IMR-90 (cell line): ENCODE data around the gene MPP2. TPM values are rescaled to one million over a fixed set of nuclear protein-coding genes. Genes with fewer than 3 reads are reported as not detected.

Experiments used
- ATAC-seq: fragments of 200-7000 bp; cut with Tn5 transposase; 2 replicates; pipeline ENCODE4 v1.9.1; 2020; ENCODE audit warnings: low read depth, mild to moderate bottlenecking, moderate library complexity
- BruUV-seq: library from RNA; stranded (reverse); fragments of 400-500 nt; replicated peaks from 2 replicates; lab custom pipeline; 2021; lab: Mats Ljungman, UMichigan
- CTCF ChIA-PET: fragments of 300-600 bp; formaldehyde crosslinking; extraction: SDS; loops from one replicate; lab custom pipeline; 2021; ENCODE audit warnings: antibody characterized with exemption; lab: Yijun Ruan, JAX
- POLR2A ChIA-PET: fragments of 300-600 bp; sonication (Branson Sonifier 250); formaldehyde crosslinking; loops from one replicate; lab custom pipeline; 2022; ENCODE audit warnings: antibody characterized with exemption; ENCODE audit not compliant: unreplicated experiment; lab: Charles Lee
- DNase-seq: peaks from one replicate; pipeline ENCODE4 v3.0.0; 2013
- H2AFZ ChIP-seq: replicated peaks from 2 replicates; pipeline ENCODE3; 2013; ENCODE audit warnings: low read length, mild to moderate bottlenecking; ENCODE audit not compliant: poor library complexity
- H2AK5ac ChIP-seq: 2 replicates; pipeline ENCODE4 v1.6.1; 2013; ENCODE audit warnings: low read depth, low read length, inconsistent platforms
- H2AK9ac ChIP-seq: replicated peaks from 2 replicates; pipeline ENCODE3; 2013; ENCODE audit warnings: mild to moderate bottlenecking, low read depth, low read length, moderate library complexity; ENCODE audit not compliant: poor library complexity
- H2BK120ac ChIP-seq: 2 replicates; pipeline ENCODE4 v1.6.1; 2013; ENCODE audit warnings: low read depth, low read length, inconsistent platforms
- H2BK15ac ChIP-seq: 3 replicates; pipeline ENCODE4 v1.6.1; 2013; ENCODE audit warnings: low read depth, low read length, inconsistent platforms
- H2BK20ac ChIP-seq: 2 replicates; pipeline ENCODE4 v1.6.1; 2013; ENCODE audit warnings: low read depth, mild to moderate bottlenecking, inconsistent platforms, low read length, moderate library complexity
- H2BK5ac ChIP-seq: 2 replicates; pipeline ENCODE4 v1.6.1; 2013; ENCODE audit warnings: mild to moderate bottlenecking, low read depth, low read length, inconsistent platforms; ENCODE audit not compliant: poor library complexity, severe bottlenecking
- H3K14ac ChIP-seq: replicated peaks from 2 replicates; pipeline ENCODE4 v1.6.1; 2013; ENCODE audit warnings: low read depth, low read length, inconsistent platforms
- H3K18ac ChIP-seq: 2 replicates; pipeline ENCODE4 v1.6.1; 2013; ENCODE audit warnings: low read depth, low read length, control low read depth
- H3K23ac ChIP-seq: 2 replicates; pipeline ENCODE4 v1.6.1; 2013; ENCODE audit warnings: low read depth, low read length, inconsistent platforms
- H3K27ac ChIP-seq: 2 replicates; pipeline ENCODE4 v1.5.1; 2013; ENCODE audit warnings: mild to moderate bottlenecking, control low read depth, low read length; ENCODE audit not compliant: insufficient read depth
- H3K27me3 ChIP-seq: 2 replicates; pipeline ENCODE4 v1.6.1; 2013; ENCODE audit warnings: low read length; ENCODE audit not compliant: control insufficient read depth, insufficient read depth
- H3K36me3 ChIP-seq: 2 replicates; pipeline ENCODE4 v1.6.1; 2013; ENCODE audit warnings: low read length, mixed read lengths; ENCODE audit not compliant: control insufficient read depth, insufficient read depth
- H3K4ac ChIP-seq: 2 replicates; pipeline ENCODE4 v1.6.1; 2013; ENCODE audit warnings: low read depth, low read length, inconsistent platforms
- H3K4me1 ChIP-seq: 2 replicates; pipeline ENCODE4 v1.6.1; 2013; ENCODE audit warnings: low read length, mixed read lengths; ENCODE audit not compliant: control insufficient read depth, insufficient read depth
- H3K4me2 ChIP-seq: 2 replicates; pipeline ENCODE4 v1.6.1; 2013; ENCODE audit warnings: low read depth, mild to moderate bottlenecking, control low read depth, low read length, moderate library complexity
- H3K4me3 ChIP-seq: 2 replicates; pipeline ENCODE4 v1.5.1; 2013; ENCODE audit warnings: low read depth, mild to moderate bottlenecking, control low read depth, low read length, moderate library complexity; ENCODE audit not compliant: insufficient read depth
- H3K56ac ChIP-seq: 2 replicates; pipeline ENCODE4 v1.6.1; 2013; ENCODE audit warnings: low read length, inconsistent platforms; ENCODE audit not compliant: insufficient read depth; ENCODE audit errors: extremely low read depth
- H3K79me1 ChIP-seq, 2 experiments: 2 replicates each; pipeline ENCODE4 v1.6.1; 2013; ENCODE audit warnings: low read length in 2 of 2, inconsistent platforms in 1 of 2, low read depth in 1 of 2
- H3K9ac ChIP-seq: 2 replicates; pipeline ENCODE4 v1.6.1; 2013; ENCODE audit warnings: low read depth, low read length, control low read depth
- H3K9me1 ChIP-seq: 2 replicates; pipeline ENCODE4 v1.6.1; 2013; ENCODE audit warnings: low read length, inconsistent platforms; ENCODE audit not compliant: insufficient read depth
- H3K9me3 ChIP-seq: 2 replicates; pipeline ENCODE4 v1.6.1; 2013; ENCODE audit warnings: low read length; ENCODE audit not compliant: control insufficient read depth, insufficient read depth
- H4K20me1 ChIP-seq: 2 replicates; pipeline ENCODE4 v1.6.1; 2013; ENCODE audit warnings: low read length, inconsistent platforms; ENCODE audit not compliant: insufficient read depth
- H4K5ac ChIP-seq: 2 replicates; pipeline ENCODE4 v1.6.1; 2013; ENCODE audit warnings: mild to moderate bottlenecking, low read depth, low read length, control low read depth
- H4K8ac ChIP-seq, 2 experiments: 2 replicates each; pipeline ENCODE4 v1.6.1; 2013; ENCODE audit warnings: low read depth in 2 of 2, low read length in 2 of 2, control low read depth in 1 of 2, inconsistent platforms in 1 of 2
- H4K91ac ChIP-seq: 2 replicates; pipeline ENCODE4 v1.6.1; 2013; ENCODE audit warnings: low read depth, low read length, inconsistent platforms; ENCODE audit not compliant: insufficient read depth
- CEBPB ChIP-seq: IDR thresholded peaks from 2 replicates; pipeline ENCODE4 v1.6.1; 2012; ENCODE audit warnings: low read depth, low read length, improper control_type of control experiment
- FOS ChIP-seq: fragments of 150-350 bp; IDR thresholded peaks from 2 replicates; pipeline ENCODE4 v1.6.1; 2016; ENCODE audit warnings: low read depth, low read length
- MAFK ChIP-seq: IDR thresholded peaks from 2 replicates; pipeline ENCODE4 v1.6.1; 2012; ENCODE audit warnings: low read depth, low read length, improper control_type of control experiment
- MAZ ChIP-seq: IDR thresholded peaks from 2 replicates; pipeline ENCODE4 v1.6.1; 2012; ENCODE audit warnings: low read depth, mild to moderate bottlenecking, low read length, improper control_type of control experiment, moderate library complexity, borderline replicate concordance
- RAD21 ChIP-seq: IDR thresholded peaks from 2 replicates; pipeline ENCODE4 v1.6.1; 2012; ENCODE audit warnings: low read length, improper control_type of control experiment
- RFX5 ChIP-seq: IDR thresholded peaks from 2 replicates; pipeline ENCODE4 v1.8.0; 2012; ENCODE audit warnings: low read depth, mild to moderate bottlenecking, low read length, moderate library complexity
- SMC3 ChIP-seq: fragments of 150-350 bp; IDR thresholded peaks from 2 replicates; pipeline ENCODE4 v1.6.1; 2016; ENCODE audit warnings: low read depth, mild to moderate bottlenecking, antibody characterized with exemption, low read length, moderate library complexity
- WGBS, 2 experiments: methylation state at CpG; one replicate each; pipeline versions ENCODE4 v1.1.5 to v1.1.7; 2013; ENCODE audit warnings: missing lambda C conversion rate in 2 of 2; ENCODE audit not compliant: insufficient read length in 1 of 2; ENCODE audit errors: extremely low coverage in 2 of 2; 5-methylcytosine and 5-hydroxymethylcytosine counted together
- dilution Hi-C: fragments of 300-500 bp; cut with HindIII; formaldehyde crosslinking; loops from one replicate; pipeline ENCODE4 v1.14.3; 2018; ENCODE audit warnings: low sequenced_read_pairs; ENCODE audit not compliant: unreplicated experiment
- in situ Hi-C: fragments of 300-500 bp; cut with MboI; formaldehyde crosslinking; loops from 3 replicates; pipeline ENCODE4 v1.14.3; 2019; ENCODE audit warnings: low sequenced_read_pairs, inconsistent platforms, mixed read lengths
- intact Hi-C: fragments of 100-400 bp; cut with micrococcal nuclease; formaldehyde crosslinking; loops from 2 replicates; pipeline ENCODE4 v1.10.0; 2022
- polyA plus RNA-seq, 3 experiments: library from polyadenylated mRNA; depleted of rRNA; stranded (reverse); fragments of >200 nt; gene quantifications; 2 replicates each; pipeline ENCODE4 v1.2.3, GENCODE V29; 2012; ENCODE audit warnings: low replicate concordance in 1 of 3
- total RNA-seq: library from RNA; depleted of rRNA; stranded (reverse); fragments of >200 nt; gene quantifications from 2 replicates; pipeline ENCODE4 v1.2.3, GENCODE V29; 2012
- TF ChIP-seq, protein P1 (sequence below): fragments of 150-350 bp; IDR thresholded peaks from 2 replicates; pipeline ENCODE4 v1.6.1; 2017; ENCODE audit warnings: mild to moderate bottlenecking, antibody characterized with exemption, low read length, low read depth

The MPP2 gene
- total and polyA plus RNA-seq, 2 of the 4 experiments (the other 2 are of a cell fraction) = 3.2 to 3.8 TPM

DNA sequence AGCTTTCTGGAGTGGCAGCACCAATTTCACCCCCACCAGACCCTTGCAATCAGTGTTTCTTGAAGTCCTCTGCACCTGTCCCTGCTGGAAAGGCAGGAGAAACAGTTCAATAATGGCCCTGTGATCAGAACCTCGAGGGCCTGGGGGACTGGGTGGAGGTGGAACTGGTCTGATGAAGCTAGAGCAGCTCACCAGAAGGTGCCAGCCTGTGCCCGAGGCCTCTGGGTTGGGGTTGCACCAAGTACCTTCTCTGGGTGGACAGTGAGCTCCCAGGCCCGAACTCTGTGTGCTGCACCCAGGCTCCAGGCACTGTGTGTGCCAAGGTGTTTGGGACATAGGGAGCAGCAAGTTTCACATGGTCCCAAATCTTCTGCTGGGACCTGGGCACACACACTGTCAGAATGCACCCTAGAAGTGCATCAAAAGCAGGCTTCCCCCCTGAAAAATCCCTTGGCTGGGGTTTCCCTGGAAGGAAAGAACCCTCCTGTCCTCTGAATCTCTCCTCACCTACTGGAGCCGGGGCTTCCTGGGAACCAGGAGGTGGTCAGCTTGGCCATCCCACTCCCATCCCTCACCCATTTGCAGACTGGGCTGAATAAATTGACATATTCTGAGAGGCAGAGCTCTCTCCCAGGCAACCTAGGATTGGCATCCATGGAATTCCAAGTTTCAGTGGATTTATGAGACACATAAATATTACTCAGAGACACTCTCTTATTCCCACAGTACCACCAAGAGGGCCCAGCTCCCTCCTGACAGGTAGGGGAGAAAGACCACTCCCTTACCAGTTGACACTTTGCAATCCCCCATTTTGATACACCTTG lies 43.0 kb downstream of the MPP2 start:
- no peak overlapping the region for H3K4me3 ChIP-seq
- H4K91ac ChIP-seq = no peak overlapping the region
- H2BK15ac ChIP-seq = no peak overlapping the region
- intact Hi-C loops (no loop called here), dilution Hi-C loops (no loop called here), in situ Hi-C loops (no loop called here)
- WGBS, 2 experiments = no CpG with 5 or more reads among the region's 4 CpGs
- DNase-seq (no peak), ATAC-seq (no peak)
- no peak overlapping the region for H2BK120ac ChIP-seq
- H2BK5ac ChIP-seq = no peak overlapping the region
- no peak overlapping the region for H2AK5ac ChIP-seq
- no peak overlapping the region for H4K8ac ChIP-seq
- no peak overlapping the region for H2AK9ac ChIP-seq
- H2AFZ ChIP-seq = no peak overlapping the region
- ChIA-PET CTCF (interaction anchor here (1.0 kb wide), 1 partner anchor 14 kb away, joined by 3 read pairs; no protein-coding TSS in a partner anchor), POLR2A (interaction anchor here (0.6 to 0.7 kb wide), 2 partner anchors 11 to 503 kb away, joined by 5 read pairs; no protein-coding TSS in a partner anchor)
- H3K9me3 ChIP-seq = peaks cover 4% of the 10 kb centered on the region
- no peak overlapping the region for H3K14ac ChIP-seq
- H3K56ac ChIP-seq = no peak overlapping the region
- no peaks in the 10 kb centered on the region for H3K36me3 ChIP-seq
- H3K18ac ChIP-seq = no peak overlapping the region
- H3K9ac ChIP-seq = no peak overlapping the region
- no peak overlapping the region for H3K4ac ChIP-seq
- H3K4me1 ChIP-seq = no peaks in the 10 kb centered on the region
- no peaks in the 10 kb centered on the region for H3K9me1 ChIP-seq
- no peak for TF ChIP-seq RAD21
- TF ChIP-seq CEBPB = no peak
- TF ChIP-seq FOS = no peak
- TF ChIP-seq SMC3 = no peak
- TF ChIP-seq MAZ = no peak
- TF ChIP-seq, protein P1, sequence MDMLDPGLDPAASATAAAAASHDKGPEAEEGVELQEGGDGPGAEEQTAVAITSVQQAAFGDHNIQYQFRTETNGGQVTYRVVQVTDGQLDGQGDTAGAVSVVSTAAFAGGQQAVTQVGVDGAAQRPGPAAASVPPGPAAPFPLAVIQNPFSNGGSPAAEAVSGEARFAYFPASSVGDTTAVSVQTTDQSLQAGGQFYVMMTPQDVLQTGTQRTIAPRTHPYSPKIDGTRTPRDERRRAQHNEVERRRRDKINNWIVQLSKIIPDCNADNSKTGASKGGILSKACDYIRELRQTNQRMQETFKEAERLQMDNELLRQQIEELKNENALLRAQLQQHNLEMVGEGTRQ = no peak
- no peak for TF ChIP-seq MAFK
- TF ChIP-seq RFX5 = no peak
- H2BK20ac ChIP-seq = no peak overlapping the region
- BruUV-seq = no TSS peak
- no peaks in the 10 kb centered on the region for H4K20me1 ChIP-seq
- H3K27ac ChIP-seq = no peak overlapping the region
- no peak overlapping the region for H3K4me2 ChIP-seq
- no peak overlapping the region for H4K5ac ChIP-seq
- H3K27me3 ChIP-seq = peaks cover 69% of the 10 kb centered on the region
- no peak overlapping the region for H3K23ac ChIP-seq
- no peaks in the 10 kb centered on the region for H3K79me1 ChIP-seq
